Loucy (cell line): ENCODE measurements around the gene WDPCP.

Experiments used
- H2AFZ ChIP-seq: fragments of 200-600 bp; sonication (generic); 2 replicates; pipeline ENCODE4 v1.6.0; 2016; ENCODE audit warnings: antibody characterized with exemption, mild to moderate bottlenecking, low read length, moderate library complexity
- H3F3A ChIP-seq: fragments of 200-600 bp; 2 replicates; pipeline ENCODE4 v1.6.0; 2016; ENCODE audit warnings: antibody characterized with exemption, low read depth, mild to moderate bottlenecking
- H3K27me3 ChIP-seq: fragments of 200-600 bp; sonication (generic); 2 replicates; pipeline ENCODE4 v1.6.1; 2014; ENCODE audit warnings: low read length, mild to moderate bottlenecking; ENCODE audit not compliant: insufficient read depth, poor library complexity, severe bottlenecking
- H3K36me3 ChIP-seq: fragments of 200-600 bp; sonication (generic); 2 replicates; pipeline ENCODE4 v1.6.1; 2016; ENCODE audit warnings: low read length; ENCODE audit not compliant: insufficient read depth
- H3K4me1 ChIP-seq: fragments of 200-600 bp; sonication (generic); 2 replicates; pipeline ENCODE4 v1.5.1; 2014; ENCODE audit warnings: low read length, mild to moderate bottlenecking; ENCODE audit not compliant: insufficient read depth, poor library complexity, severe bottlenecking
- H3K4me2 ChIP-seq: fragments of 200-600 bp; sonication (generic); 2 replicates; pipeline ENCODE4 v1.6.0; 2014; ENCODE audit warnings: antibody characterized with exemption, low read length, low read depth, mild to moderate bottlenecking; ENCODE audit not compliant: poor library complexity, severe bottlenecking
- H3K4me3 ChIP-seq: fragments of 200-600 bp; sonication (generic); 2 replicates; pipeline ENCODE4 v1.5.1; 2014; ENCODE audit warnings: low read length, mild to moderate bottlenecking, mixed read lengths; ENCODE audit not compliant: poor library complexity, severe bottlenecking
- H3K79me2 ChIP-seq: fragments of 200-600 bp; sonication (generic); 2 replicates; pipeline ENCODE4 v1.6.1; 2014; ENCODE audit warnings: low read length; ENCODE audit not compliant: insufficient read depth
- H3K9ac ChIP-seq: fragments of 200-600 bp; sonication (generic); 2 replicates; pipeline ENCODE4 v1.6.0; 2014; ENCODE audit warnings: mild to moderate bottlenecking, low read depth, low read length, moderate library complexity; ENCODE audit not compliant: poor library complexity, severe bottlenecking
- H3K9me2 ChIP-seq: fragments of 200-600 bp; sonication (generic); replicated peaks from 2 replicates; pipeline ENCODE4 v1.6.1; 2016; ENCODE audit warnings: low read depth, low read length, mixed read lengths
- H3K9me3 ChIP-seq: fragments of 200-600 bp; sonication (generic); 2 replicates; pipeline ENCODE4 v1.6.1; 2014; ENCODE audit warnings: mild to moderate bottlenecking, antibody characterized with exemption, low read length, low read depth; ENCODE audit not compliant: insufficient read depth
- H4K20me1 ChIP-seq: fragments of 200-600 bp; sonication (generic); 2 replicates; pipeline ENCODE4 v1.6.0; 2014; ENCODE audit warnings: antibody characterized with exemption, low read length, mild to moderate bottlenecking; ENCODE audit not compliant: insufficient read depth, poor library complexity, severe bottlenecking
- CTCF ChIP-seq: fragments of 200-600 bp; sonication (generic); conservative IDR thresholded peaks from 2 replicates; pipeline ENCODE4 v1.5.1; 2014; ENCODE audit warnings: mild to moderate bottlenecking, antibody characterized with exemption, low read length
- EZH2phosphoT487 ChIP-seq: fragments of 200-600 bp; IDR thresholded peaks from 2 replicates; pipeline ENCODE4 v1.6.1; 2018; ENCODE audit warnings: antibody characterized with exemption, mild to moderate bottlenecking, moderate library complexity, borderline replicate concordance

WDPCP gene

DNA sequence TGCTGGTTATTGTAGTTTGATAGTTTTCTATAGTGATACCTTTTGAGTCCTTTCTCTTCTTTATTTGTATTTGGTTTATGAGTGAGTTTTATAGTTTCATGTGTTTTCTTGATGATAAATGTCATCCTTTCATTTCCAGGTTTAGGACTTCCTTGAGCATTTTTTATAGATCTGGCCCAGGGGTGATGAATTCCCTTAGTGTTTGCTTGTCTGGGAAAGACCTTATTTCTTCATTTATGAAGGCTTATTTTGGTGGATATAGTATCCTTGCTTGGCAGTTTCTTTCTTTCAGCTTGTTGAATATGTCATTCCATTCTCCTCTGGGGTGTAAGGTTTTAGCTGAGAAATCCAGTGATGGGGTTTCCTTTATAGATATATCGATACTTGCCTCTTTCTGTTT, 483.8 kb downstream of the WDPCP start:
- no peaks in the 10 kb centered on the region for H3K79me2 ChIP-seq
- no peak overlapping the region for H3K4me2 ChIP-seq
- H3K27me3 ChIP-seq = no peaks in the 10 kb centered on the region
- H3K9ac ChIP-seq = no peak overlapping the region
- no peaks in the 10 kb centered on the region for H3K9me2 ChIP-seq
- TF ChIP-seq EZH2phosphoT487 (no peak), CTCF (no peak)
- no peaks in the 10 kb centered on the region for H4K20me1 ChIP-seq
- no peaks in the 10 kb centered on the region for H3F3A ChIP-seq
- H3K4me1 ChIP-seq = no peaks in the 10 kb centered on the region
- no peak overlapping the region for H3K4me3 ChIP-seq
- no peak overlapping the region for H2AFZ ChIP-seq
- no peaks in the 10 kb centered on the region for H3K36me3 ChIP-seq
- H3K9me3 ChIP-seq = peaks cover 16% of the 10 kb centered on the region; the same call in 1 of the 2 replicates

DNA sequence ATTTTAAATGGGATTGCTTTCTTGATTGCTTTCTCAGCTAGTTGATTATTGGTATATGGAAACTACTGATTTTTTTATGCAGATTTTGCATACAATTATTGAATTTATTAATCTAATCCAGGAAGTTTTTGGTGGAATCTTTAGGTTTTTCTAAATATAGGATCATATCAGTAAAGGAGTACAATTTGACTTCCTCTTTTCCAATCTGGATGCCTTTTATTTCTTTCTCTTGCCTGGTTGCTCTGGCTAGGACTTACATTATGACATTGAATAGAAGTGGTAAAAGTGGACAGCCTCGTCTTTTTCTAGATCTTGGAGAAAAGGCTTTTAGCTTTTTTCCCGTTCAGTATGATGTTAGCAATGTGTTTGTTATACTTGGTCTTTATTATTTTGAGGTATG, 486.3 kb downstream of the WDPCP start:
- H2AFZ ChIP-seq = no peak overlapping the region
- H3K27me3 ChIP-seq = no peaks in the 10 kb centered on the region
- H3K79me2 ChIP-seq = no peaks in the 10 kb centered on the region
- H3K9ac ChIP-seq = no peak overlapping the region
- H3F3A ChIP-seq = no peaks in the 10 kb centered on the region
- no peak overlapping the region for H3K4me2 ChIP-seq
- no peaks in the 10 kb centered on the region for H3K36me3 ChIP-seq
- TF ChIP-seq CTCF = no peak
- no peak for TF ChIP-seq EZH2phosphoT487
- H3K9me2 ChIP-seq = no peaks in the 10 kb centered on the region
- no peak overlapping the region for H3K4me3 ChIP-seq
- no peaks in the 10 kb centered on the region for H3K4me1 ChIP-seq
- no peaks in the 10 kb centered on the region for H4K20me1 ChIP-seq
- peaks cover 16% of the 10 kb centered on the region; the same call in 1 of the 2 replicates for H3K9me3 ChIP-seq

DNA sequence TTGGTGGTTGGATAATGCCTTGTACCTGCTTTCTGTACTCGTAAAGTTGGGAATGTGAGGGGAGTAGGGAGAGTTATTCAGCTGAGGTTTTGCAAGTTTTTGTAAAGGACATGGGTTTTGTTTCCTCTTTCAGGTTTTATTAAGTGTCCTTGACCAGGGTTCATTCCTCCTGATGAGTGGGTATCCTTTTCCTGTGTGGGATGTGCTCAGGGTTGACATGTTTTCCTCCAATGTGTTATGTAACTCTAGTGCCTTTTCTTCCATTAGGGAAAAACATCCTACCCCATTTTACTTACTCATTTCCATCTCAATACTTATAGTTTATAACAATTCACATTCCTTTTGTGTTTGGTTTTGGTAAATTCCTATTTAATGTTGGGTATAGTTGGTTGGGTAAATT, 489.2 kb downstream of the WDPCP start:
- Histone ChIP-seq H4K20me1 (no peaks in the 10 kb centered on the region), H3K4me3 (no peak overlapping the region), H3K4me2 (no peak overlapping the region), H3K9me2 (no peaks in the 10 kb centered on the region), H3K79me2 (no peaks in the 10 kb centered on the region), H3K27me3 (no peaks in the 10 kb centered on the region), H3F3A (no peaks in the 10 kb centered on the region), H3K4me1 (no peaks in the 10 kb centered on the region), H3K36me3 (no peaks in the 10 kb centered on the region), H3K9ac (no peak overlapping the region), H3K9me3 (no peaks in the 10 kb centered on the region; the same call in 1 of the 2 replicates), H2AFZ (no peak overlapping the region)
- no peak for TF ChIP-seq EZH2phosphoT487
- no peak for TF ChIP-seq CTCF
